Cardiac muscle cell (in vitro differentiated cells and primary cell): Measurements from ENCODE around the gene TOP3B. TPM values are rescaled to one million over a fixed set of nuclear protein-coding genes. Genes with fewer than 3 reads are reported as not detected.
A peak's percentile ranks its signal among the peaks of the same experiment; 100 is the strongest.

Source experiments
- DNase-seq, 2 donors: peaks; one replicate each; pipeline versions ENCODE4 v3.0.0 to v3.0.0-alpha.2; 2010 to 2017; ENCODE audit warnings: low read depth in 1 of 2, low spot score in 1 of 2
- H3K27ac ChIP-seq: fragments of 200-600 bp; sonication (generic); 2 replicates; pipeline ENCODE4 v1.5.1; 2016
- H3K27me3 ChIP-seq: fragments of 200-600 bp; sonication (generic); 2 replicates; pipeline ENCODE4 v1.6.0; 2016; ENCODE audit warnings: control low read depth
- H3K36me3 ChIP-seq: fragments of 200-600 bp; sonication (generic); 2 replicates; pipeline ENCODE4 v1.5.1; 2016; ENCODE audit warnings: control low read depth
- H3K4me1 ChIP-seq: fragments of 200-600 bp; sonication (generic); 2 replicates; pipeline ENCODE4 v1.8.1; 2017; ENCODE audit warnings: low read depth, mild to moderate bottlenecking, mixed run types
- H3K4me3 ChIP-seq: fragments of 200-600 bp; sonication (generic); 2 replicates; pipeline ENCODE4 v1.5.1; 2016; ENCODE audit warnings: mild to moderate bottlenecking
- H3K9me3 ChIP-seq: fragments of 200-600 bp; sonication (generic); 2 replicates; pipeline ENCODE4 v1.5.1; 2017; ENCODE audit warnings: low read depth, mild to moderate bottlenecking, control low read depth
- polyA plus RNA-seq: library from polyadenylated mRNA; unstranded; fragments of >200 nt; fragmentation: Nextera tagmentation; extraction: Ambion mirVana; gene quantifications from 2 replicates; pipeline ENCODE4 v1.2.1, GENCODE V29; 2016
- total RNA-seq: library from RNA; depleted of rRNA; stranded (reverse); fragments of >200 nt; gene quantifications from 2 replicates; pipeline ENCODE4 v1.2.3, GENCODE V29; 2016
- TF ChIP-seq, protein P1 (sequence below): IDR thresholded peaks from 2 replicates; pipeline ENCODE4 v1.5.1; 2012; ENCODE audit warnings: low read depth, mild to moderate bottlenecking, low read length

The TOP3B gene
- total and polyA plus RNA-seq, 2 experiments from 2014 or later = 30.7 to 43.6 TPM

- TF ChIP-seq, protein P1, sequence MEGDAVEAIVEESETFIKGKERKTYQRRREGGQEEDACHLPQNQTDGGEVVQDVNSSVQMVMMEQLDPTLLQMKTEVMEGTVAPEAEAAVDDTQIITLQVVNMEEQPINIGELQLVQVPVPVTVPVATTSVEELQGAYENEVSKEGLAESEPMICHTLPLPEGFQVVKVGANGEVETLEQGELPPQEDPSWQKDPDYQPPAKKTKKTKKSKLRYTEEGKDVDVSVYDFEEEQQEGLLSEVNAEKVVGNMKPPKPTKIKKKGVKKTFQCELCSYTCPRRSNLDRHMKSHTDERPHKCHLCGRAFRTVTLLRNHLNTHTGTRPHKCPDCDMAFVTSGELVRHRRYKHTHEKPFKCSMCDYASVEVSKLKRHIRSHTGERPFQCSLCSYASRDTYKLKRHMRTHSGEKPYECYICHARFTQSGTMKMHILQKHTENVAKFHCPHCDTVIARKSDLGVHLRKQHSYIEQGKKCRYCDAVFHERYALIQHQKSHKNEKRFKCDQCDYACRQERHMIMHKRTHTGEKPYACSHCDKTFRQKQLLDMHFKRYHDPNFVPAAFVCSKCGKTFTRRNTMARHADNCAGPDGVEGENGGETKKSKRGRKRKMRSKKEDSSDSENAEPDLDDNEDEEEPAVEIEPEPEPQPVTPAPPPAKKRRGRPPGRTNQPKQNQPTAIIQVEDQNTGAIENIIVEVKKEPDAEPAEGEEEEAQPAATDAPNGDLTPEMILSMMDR = no peak
- no peak overlapping the region for H3K27ac ChIP-seq
- DNase-seq = no peak
- H3K9me3 ChIP-seq = no peaks in the 10 kb centered on the region
- H3K27me3 ChIP-seq = no peaks in the 10 kb centered on the region
- peaks cover 2% of the 10 kb centered on the region for H3K36me3 ChIP-seq
- no peaks in the 10 kb centered on the region for H3K4me1 ChIP-seq
- H3K4me3 ChIP-seq = no peak overlapping the region
Observed at GRCh38 chr22:21939461-21939913, 43.1 kb downstream of the TOP3B start.

- H3K4me1 ChIP-seq = no peaks in the 10 kb centered on the region
- H3K4me3 ChIP-seq = no peak overlapping the region
Observed at GRCh38 chr22:21938906-21939305, 43.7 kb downstream of the TOP3B start.

GRCh38 chr22:21938071-21938822, 44.3 kb downstream of the TOP3B start:
- TF ChIP-seq, protein P1 = peak; percentile 97
- Histone ChIP-seq H3K4me1 (no peaks in the 10 kb centered on the region), H3K27ac (peak overlapping the region; percentile 91), H3K27me3 (no peaks in the 10 kb centered on the region), H3K4me3 (peak overlapping the region; percentile 44), H3K36me3 (peaks cover 2% of the 10 kb centered on the region), H3K9me3 (no peaks in the 10 kb centered on the region)
- peak; percentile 87 to 97 for DNase-seq

More at GRCh38 chr22:21938906-21939305, 43.7 kb downstream of the TOP3B start:
- Histone ChIP-seq H3K27me3 (no peaks in the 10 kb centered on the region), H3K27ac (no peak overlapping the region), H3K9me3 (no peaks in the 10 kb centered on the region), H3K36me3 (peaks cover 2% of the 10 kb centered on the region)
- DNase-seq = no peak
- TF ChIP-seq, protein P1 = no peak

DNA sequence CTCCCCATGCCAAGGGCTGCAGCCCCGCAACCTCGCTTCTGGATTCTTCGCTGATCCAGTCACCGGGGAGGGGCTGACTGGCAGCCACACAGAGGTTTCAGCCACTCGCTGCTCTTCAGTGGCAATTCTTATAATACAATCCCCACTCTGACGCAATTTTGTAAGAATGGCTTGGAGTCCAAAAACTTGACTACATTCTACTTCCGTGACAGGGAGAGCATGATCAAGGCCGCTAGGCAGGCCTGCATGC, 44.8 kb downstream of the TOP3B start:
- Histone ChIP-seq H3K36me3 (peaks cover 5% of the 10 kb centered on the region), H3K27me3 (no peaks in the 10 kb centered on the region), H3K4me3 (no peak overlapping the region), H3K27ac (peak overlapping the region; percentile 91), H3K9me3 (no peaks in the 10 kb centered on the region), H3K4me1 (no peaks in the 10 kb centered on the region)
- TF ChIP-seq, protein P1 = no peak
- DNase-seq = no peak

GRCh38 chr22:21937041-21937820, 45.4 kb downstream of the TOP3B start:
- Histone ChIP-seq H3K27ac (peak overlapping the region; percentile 91), H3K9me3 (no peaks in the 10 kb centered on the region), H3K4me3 (no peak overlapping the region), H3K27me3 (no peaks in the 10 kb centered on the region), H3K4me1 (no peaks in the 10 kb centered on the region), H3K36me3 (peaks cover 9% of the 10 kb centered on the region)
- TF ChIP-seq, protein P1 = no peak
- no peak for DNase-seq
